NCI-H187 (cell line): Measurements from ENCODE around the gene ANGPTL7.
"Not testable (repeated sequence)": the region's sequence is repeated elsewhere in the genome, so short reads cannot be mapped to it uniquely, and the experiment has no call there.

Experiments used
- DNase-seq, 2 experiments: peaks; one replicate each; lab custom pipeline; 2025; lab: John Stamatoyannopoulos, UW

Gene ANGPTL7

DNA sequence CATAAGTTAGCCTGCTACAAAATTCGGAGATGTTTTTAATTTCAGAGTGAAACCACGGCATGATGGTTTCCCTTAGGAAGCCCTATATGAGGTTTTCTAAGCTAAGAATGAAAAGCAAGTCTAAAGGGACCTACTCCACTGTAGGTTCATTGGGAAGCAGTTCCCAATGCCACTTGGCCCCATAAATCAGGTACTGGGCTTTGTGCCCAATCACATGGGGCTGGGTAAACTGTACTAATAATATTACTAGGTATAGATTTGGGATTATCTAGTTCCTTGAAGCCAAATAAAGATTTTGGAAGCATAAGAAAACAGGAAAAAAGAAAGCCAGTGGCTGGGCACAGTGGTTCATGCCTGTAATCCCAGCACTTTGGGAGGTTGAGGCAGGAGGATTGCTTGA, 19.1 kb upstream of the ANGPTL7 start:
- no peak for DNase-seq

DNA sequence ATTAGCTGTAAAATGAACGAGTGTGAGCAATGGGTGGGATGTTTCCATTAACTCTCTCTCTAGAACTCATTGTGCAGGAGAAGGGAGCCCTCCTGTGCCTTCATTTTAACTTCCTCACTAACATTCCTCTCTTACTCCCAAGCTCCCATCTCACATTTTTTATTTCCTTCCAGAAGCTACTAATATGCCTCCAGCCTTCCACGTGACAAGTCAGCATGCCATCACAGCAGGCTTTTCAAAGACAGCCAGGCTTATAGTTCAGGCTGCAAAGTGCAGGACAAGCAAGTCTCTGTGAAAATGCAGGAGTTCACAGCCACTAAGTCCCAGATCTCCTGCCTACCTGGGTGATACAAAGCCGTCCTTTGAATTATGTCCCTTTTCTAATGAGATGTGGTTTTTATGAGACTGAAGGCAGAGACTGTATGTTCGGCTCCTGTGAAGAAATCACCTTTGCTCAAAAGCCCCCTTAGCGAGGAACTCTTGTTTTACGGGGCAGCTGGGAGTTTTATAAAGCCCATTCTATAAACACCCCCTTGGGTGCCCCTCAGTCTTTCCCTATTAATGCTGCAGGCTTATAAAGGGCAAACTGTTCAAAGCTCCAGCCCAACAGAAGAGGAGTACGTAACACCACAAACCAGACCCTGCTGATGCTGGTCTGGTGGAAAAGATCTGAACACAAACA, 14.8 kb upstream of the ANGPTL7 start:
- DNase-seq: no peak

DNA sequence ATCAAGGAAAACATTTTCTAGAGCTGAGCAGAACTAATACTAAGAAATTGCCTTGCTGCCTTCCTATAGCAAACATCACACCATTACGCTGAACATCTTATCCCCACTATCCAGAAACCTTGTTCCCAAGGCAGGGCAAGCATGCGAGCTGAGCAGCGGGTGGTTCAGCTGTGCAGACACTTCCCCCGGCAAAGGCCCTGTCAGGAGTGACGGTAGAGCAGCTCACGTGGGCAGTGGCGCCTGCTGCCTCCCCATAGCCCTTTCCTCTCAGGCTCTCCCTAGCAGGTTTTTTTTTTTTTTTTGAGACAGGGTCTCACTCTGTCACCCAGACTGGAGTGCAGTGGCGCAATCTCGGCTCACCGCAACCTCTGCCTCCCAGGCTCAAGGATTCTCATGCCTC, 13.7 kb upstream of the ANGPTL7 start:
- no peak for DNase-seq

DNA sequence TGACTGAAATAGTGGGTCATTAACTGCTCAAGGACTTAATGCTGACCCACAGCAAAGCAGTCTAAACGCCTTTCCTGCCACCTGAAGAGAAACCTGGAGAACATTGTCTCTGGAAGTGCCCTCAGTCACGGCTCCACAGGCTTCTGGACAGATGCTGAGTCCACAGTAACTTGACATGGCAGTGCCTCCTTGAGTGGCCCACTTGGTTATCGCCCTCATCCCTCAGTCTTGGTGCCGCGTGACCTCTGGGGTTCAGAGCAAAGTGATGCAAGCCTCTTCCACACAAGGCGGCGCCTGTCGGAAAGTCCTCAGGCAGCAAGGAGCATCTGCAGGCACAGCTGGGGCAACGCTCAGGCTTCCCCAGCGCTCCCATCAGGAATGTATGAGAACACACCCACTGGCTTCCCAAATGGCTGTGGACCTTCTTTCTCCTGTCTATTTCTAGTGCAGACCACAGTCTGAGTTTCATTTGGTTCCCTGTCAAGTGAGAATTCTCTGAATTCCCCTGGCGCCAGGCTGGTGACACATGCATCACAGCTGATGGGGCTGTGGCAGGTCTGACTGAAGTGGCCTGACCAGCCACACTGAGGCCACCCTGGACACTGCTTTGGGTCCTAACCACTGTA, 13.0 kb upstream of the ANGPTL7 start:
- DNase-seq: no peak

DNA sequence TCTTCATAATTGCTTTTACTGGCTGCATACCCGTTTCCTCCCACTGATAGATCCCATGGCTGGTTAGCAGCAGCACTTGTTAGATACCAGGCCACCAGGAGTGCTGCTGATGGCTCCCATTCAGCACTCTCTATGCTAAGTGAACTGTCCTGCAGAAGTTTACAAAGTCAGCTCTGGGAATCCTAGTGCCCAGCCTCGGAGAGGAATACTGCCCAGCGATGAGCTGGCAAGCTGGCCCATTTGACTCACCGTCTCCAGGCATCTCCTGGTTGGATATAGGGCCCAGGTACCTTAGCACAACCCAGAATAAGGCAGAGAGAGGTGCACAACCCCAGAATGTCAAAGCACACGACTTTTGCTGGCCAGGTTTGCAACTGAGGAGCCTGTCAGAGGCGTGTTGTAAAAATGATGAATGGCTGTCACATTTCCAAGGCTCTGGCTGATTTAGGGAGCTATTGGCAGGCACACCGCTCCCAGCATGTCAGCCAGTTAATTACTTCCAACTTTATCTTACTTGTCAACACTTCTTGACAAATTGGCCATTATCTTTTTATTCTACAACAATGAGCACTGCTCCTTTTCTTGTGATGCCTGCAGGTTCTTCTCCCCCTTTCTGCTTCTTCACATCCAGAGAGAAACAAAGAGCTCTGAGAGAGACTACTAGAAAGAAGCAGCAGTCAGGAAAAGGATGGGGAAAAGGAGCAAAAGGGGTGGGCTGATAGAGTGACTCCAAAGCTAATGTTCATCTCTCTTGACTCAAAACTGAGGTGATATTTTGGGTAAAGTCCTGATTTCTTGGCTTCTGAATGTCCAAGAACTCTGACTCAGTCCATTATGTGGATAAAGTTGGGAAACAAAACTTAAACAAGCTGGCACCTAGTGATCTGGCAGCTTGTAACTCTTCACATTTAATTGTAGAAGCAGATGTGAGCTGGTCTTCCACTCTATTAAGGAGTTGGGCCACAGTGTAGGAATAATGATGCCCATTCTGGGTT, 10.8 kb upstream of the ANGPTL7 start:
- no peak for DNase-seq

DNA sequence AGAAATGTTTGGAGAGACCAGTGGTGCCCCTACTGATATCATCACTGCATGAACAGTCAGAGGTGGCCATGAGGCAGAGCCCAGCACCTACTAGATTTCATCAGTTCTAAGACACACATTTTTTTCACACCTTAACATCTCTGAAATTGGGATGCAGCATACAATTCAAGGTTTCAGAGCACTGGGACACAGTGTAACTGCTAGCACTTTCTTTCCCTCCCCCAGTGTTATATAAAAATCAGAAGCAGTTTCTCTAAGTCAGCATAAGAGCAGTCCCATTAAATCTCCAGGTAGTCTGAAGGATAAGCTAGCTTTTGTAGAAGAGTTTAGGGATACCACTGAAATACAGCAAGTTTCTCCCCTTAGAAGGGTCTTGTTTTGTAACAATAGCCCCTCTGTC, 10.0 kb upstream of the ANGPTL7 start:
- no peak for DNase-seq

DNA sequence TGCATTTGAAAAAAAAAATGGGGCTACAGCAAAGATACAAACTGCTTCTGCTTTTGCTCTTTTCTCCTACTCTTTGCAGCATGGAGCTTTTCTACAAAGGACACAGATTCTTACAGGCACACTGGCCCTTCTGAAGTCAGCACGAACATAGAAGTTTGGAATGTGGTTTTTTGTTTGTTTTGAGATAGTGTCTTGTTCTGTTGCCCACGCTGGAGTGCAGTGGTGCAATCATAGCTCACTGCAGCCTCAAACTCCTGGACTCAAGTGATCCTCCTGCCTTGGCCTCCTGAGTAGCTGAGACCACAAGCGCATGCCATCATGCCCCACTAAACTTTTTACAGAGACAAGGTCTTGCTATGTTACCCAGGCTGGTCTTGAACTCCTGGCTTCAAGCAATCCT, 9.4 kb upstream of the ANGPTL7 start:
- not testable (repeated sequence) for DNase-seq

DNA sequence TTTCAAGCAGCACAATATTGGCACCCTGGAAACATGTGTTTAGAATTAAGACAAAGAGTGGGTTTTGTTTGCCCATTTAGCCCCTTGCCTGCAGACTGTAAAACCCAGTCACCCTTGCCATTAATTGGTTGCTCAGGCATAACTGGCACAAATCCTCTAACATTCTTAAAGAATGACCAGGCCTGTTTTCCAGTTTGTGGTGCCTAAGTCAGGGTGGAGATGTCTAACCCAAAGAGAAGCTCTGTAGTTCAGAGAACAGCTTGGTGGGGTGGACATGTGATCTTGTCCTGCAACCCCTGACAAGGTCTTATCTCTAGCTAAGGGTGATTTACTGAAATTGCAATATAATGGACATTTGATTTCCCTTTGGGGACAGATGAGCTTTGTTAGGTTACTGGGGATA, 8.8 kb upstream of the ANGPTL7 start:
- DNase-seq: no peak

DNA sequence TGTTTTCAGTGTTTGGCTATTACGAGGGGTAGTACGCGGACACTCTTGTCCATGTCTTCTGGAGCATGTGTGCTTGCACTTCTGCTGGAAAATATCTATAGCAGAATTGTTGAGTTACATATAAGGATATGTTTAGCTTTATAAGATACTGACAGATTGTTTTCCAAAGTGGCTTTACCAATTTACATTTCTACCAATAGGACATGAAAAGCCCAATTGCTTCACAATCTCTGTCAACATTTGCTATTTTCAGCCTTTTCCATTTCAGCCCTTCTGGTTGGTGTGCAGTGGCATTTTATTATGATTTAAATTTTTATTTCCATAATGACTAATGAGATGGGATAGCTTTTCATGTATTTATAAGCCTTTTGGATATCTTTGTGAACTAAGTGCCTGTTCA, 6.3 kb upstream of the ANGPTL7 start:
- no peak for DNase-seq

DNA sequence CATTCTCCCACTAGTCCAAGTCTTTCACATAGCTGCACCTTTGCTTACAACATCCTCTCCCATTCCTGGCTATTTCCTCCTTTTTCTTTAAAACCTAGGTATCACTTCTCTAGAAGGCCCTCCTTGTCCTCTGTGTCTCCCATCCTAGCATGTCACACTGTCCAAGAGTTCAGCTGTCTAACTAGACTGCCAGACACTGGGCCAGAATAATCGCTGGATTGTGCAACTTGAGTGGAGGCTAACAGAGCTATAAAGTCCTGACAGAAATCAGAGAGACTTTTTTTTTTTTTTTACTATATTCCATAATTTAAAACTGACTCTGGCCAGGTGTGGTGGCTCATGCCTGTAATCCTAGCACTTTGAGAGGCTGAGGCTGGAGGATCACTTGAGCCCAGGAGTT, 4.2 kb upstream of the ANGPTL7 start:
- DNase-seq: no peak

DNA sequence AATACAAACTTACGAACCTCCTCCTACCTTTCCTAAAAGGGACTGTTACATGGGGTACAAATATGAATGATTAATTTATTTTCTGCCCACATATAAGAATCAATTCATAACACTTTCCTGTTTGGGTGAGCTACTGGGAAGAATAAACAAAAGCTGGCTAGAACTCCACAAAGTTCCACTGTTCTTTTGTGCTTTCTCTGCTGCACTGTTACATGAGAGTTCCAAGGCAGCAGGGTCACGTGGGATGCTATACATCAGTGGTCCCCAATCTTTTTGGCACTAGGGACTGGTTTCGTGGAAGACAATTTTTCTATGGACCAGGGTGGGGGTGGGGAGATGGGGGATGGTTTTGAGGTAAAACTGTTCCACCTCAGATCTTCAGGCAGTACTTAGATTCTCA, 2.2 kb upstream of the ANGPTL7 start:
- no peak for DNase-seq

DNA sequence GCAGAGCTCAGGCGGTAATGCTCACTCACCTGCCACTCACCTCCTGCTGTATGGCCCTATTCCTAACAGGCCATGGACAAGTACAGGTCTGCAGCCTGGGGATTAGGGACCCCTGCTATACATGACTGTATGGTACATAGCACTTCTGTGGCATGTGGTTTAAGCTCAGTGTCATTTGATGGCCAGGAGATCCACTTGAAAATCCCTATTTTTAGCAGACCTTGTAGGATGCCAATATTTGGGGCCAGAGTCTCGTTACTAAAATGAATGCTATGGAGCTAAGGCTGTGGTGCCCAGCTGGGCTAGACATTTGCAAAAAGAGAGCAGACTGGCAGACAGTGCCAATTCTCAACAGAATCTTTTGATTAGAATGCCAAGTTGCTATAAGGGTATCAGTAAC, 1.7 kb upstream of the ANGPTL7 start:
- DNase-seq: no peak

DNA sequence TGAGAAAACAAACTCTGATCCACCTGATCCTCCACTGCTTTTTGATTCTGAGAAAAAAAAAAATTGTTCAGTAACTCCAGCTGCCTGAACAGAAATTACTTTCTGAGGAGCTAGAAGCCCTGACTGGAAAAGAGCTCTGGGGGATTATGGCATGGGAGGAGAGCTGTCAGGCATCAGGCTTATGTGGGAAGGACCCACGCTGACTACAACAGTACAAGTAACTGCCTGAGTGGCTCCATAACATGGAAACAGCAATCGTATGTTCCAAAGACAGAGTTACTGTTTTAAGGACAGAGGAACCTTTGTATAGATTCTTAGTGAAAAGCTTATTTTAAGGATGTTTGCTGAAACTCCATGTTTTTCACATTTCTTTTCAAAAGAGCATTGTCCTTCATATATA, 1.2 kb upstream of the ANGPTL7 start:
- DNase-seq: no peak

DNA sequence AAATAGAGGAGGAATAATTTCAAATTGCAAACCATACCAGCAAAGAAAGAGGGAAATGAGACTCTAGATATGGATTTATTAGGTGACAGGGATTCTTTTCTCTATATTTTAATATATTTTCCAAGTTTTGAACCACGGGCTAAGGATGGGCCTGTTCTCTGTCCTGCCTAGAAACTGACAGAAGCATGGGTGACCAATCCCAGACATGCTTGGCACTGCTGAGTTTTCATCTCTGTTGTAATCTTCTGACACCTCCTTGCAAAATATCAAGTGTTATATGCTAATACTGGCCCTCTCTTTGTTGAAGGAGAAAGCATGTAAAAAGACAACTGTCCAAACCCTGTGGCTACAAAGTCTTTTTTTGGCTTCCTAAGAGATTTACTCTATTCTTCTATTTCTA, 774 bp upstream of the ANGPTL7 start:
- no peak for DNase-seq

DNA sequence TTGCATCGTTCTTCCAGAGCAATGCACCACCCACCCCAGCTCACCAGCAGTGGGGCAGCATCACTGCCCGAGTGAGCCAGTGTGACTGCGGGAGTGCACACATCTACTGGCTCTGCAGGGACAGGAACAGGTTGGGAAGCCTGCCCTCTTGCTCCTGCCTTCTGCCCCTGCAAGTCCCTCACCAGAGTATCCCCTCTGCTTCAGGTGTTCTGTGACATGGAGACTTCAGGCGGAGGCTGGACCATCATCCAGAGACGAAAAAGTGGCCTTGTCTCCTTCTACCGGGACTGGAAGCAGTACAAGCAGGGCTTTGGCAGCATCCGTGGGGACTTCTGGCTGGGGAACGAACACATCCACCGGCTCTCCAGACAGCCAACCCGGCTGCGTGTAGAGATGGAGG, 4.2 kb downstream of the ANGPTL7 start:
- no peak for DNase-seq

DNA sequence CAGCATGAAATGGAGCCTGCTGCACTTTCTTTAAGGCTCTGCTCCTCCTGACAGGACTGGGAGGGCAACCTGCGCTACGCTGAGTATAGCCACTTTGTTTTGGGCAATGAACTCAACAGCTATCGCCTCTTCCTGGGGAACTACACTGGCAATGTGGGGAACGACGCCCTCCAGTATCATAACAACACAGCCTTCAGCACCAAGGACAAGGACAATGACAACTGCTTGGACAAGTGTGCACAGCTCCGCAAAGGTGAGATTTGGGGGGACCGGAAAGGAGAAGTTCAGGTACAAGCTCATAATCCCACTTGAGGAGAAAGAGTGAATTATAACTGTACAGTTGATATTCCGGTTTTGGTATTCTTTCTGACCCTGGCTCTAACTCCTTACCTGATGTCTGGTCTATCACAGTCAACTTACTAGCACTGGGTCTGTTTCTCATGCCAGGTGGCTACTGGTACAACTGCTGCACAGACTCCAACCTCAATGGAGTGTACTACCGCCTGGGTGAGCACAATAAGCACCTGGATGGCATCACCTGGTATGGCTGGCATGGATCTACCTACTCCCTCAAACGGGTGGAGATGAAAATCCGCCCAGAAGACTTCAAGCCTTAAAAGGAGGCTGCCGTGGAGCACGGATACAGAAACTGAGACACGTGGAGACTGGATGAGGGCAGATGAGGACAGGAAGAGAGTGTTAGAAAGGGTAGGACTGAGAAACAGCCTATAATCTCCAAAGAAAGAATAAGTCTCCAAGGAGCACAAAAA, 5.4 kb downstream of the ANGPTL7 start:
- no peak for DNase-seq

DNA sequence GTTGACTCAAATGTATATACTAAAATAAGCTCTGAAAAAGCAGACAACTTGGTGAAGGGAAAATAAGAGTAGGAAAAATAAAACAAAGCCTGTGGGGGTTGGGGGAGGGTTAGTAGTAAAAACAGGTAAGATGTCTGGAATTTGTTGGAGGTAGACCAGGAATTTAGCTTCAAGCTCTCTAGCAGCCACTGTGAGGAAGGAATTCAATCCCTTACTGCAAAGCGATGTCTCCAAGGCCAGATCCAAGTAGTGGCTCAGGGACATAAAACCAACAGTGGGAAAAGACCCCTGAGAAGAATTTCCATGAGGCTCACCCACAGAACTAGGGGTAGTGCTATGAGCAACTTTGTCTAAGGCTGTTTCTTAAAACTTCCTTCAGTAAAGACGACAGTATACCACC, 7.8 kb downstream of the ANGPTL7 start:
- no peak for DNase-seq

DNA sequence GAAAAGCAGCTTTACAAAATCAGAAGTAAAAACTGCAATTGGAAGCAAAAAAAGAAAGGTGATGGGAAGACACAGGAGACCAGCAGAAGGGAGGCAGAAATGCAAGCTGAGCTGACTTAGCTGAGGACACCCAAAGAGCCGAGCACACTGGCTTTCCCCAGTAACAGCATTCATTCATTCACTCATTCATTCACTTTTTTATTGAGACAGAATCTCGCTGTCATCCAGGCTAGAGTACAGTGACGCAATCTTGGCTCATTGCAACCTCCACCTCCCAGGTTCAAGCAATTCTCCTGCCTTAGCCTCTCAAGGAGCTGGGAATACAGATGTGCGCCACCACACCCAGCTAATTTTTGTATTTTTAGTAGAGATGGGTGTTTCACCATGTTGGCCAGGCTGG, 8.2 kb downstream of the ANGPTL7 start:
- no peak for DNase-seq

DNA sequence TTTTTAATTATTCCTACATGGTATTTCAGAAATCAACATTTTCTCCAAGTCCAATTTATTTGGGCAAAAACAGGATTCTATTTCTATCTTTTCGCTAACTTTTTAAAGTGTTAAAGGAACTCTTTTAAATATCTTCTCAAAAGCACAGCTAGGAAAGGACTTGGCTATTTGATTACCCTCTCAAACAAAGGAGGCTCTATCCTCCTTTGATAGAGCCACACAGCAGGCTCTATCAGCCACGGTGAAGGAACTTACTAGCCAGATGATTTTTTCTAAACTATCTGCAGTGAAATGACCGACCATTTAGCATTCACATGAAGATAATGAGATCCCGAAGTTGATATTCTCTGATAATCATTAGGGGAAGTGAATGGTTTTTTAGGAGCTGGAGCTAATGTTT, 9.1 kb downstream of the ANGPTL7 start:
- no peak for DNase-seq

DNA sequence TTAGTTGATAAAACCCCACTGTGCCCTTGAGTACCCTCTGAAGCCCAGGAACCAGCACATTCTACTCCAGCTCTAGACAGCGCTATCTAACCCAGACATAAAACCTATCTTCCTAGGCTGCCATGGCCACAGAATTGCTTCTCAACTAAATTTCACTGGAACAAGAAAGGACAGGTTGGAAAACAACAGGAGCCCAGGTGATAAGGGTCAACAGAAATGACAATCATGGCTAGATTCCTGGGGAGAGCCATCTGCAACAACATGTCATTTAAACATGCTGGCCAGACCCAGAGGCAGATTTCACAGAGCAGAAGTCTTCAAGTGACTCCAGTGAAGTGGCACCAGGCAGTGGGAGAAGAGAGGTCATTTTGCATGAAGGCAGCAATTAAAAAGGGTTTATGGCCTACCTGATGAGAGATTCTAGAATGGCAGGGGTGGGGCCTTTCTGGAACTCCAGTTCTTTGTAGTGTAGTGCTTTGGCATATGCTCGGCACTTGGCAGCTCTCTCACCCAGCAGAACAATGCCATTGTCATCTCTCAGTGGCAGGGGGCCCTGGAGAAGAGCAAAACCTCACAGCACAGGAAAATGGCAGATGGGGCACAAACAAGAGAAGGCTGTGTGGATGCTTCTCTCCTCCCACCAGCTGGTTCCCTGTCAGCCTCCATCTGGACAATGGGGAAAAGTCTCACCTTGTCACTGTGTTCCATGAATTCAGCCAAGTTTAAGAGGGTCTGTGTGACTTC, 9.9 kb downstream of the ANGPTL7 start:
- DNase-seq: peak; percentile 29 to 72

DNA sequence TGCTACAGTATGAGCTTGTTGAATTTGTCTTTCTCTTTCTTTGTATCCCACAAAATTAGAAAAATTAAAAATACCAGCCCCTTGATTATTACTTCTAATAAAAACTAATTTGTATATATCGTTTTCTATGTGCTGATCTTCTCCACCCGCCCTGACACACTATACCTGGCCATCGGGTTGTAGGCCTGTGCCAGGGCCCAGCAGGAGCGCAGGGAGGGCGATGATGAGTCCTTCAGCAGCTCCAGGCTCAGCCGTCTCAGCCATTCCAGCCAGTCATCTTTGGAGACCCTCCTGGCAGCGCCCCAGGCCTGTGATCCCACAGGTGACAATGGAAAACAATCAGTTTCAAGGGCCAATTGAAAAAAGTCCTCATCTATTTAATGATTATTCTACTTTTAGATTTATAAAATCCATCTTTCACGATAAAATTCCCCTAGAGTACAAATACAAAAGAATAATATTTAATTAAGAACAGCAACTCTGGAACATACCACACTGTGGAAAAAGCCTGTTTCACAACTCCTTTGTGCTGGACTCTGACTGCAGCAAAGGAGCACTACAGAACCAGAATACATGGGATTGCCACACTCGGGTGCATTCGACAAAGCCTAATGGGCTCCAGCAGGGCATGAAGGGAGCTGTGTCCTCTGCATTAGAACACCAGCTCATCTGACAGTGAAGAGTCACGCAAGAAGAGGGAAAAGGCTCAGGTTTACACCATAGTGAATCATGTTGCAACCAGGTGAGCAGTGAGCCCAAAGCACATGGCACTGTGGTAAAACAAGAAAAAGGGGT, 15.4 kb downstream of the ANGPTL7 start:
- no peak for DNase-seq
